Measurements from ENCODE around the gene MYRF.

DNA sequence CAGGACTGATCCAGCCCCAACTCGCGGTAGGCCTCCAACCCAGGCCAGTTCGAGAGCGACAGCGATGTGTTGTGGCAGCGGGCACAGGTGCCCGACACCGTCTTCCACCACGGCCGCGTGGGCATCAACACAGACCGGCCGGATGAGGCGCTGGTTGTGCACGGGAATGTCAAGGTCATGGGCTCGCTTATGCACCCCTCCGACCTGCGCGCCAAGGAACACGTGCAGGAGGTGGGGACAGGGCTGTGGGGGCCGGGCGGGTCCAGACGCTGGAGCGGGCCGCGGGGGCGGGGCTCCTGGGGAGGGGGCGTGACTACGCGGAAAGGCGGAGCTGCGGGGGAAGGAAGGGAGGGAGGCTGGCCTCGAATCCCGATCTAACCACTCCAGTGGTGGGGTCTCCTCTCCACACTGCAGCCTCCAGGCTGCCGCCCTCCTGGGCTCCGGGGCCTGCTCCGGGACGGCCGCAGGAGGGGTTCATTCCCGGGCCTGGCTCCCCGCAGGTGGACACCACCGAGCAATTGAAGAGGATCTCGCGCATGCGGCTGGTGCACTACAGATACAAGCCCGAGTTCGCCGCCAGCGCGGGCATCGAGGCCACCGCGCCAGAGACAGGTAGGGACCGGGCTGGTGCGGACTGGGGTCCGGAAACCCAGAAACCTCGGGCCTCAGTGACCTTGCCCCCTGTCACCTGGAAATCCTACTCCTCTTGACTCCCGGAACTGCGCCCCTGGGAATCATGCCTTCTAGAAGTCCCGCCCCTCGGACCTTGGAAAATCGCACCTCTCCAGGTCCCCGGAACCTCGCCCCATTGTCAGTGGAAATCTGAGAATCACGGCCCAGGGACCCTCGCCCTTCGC is 25.0 kb downstream of the MYRF start:
- TF ChIP-seq, protein P1, sequence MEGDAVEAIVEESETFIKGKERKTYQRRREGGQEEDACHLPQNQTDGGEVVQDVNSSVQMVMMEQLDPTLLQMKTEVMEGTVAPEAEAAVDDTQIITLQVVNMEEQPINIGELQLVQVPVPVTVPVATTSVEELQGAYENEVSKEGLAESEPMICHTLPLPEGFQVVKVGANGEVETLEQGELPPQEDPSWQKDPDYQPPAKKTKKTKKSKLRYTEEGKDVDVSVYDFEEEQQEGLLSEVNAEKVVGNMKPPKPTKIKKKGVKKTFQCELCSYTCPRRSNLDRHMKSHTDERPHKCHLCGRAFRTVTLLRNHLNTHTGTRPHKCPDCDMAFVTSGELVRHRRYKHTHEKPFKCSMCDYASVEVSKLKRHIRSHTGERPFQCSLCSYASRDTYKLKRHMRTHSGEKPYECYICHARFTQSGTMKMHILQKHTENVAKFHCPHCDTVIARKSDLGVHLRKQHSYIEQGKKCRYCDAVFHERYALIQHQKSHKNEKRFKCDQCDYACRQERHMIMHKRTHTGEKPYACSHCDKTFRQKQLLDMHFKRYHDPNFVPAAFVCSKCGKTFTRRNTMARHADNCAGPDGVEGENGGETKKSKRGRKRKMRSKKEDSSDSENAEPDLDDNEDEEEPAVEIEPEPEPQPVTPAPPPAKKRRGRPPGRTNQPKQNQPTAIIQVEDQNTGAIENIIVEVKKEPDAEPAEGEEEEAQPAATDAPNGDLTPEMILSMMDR (conservative IDR thresholded peaks at IDR 0.05) = no peak
- TF ChIP-seq EZH2 (IDR thresholded peaks at IDR 0.05; ENCODE audit: low read depth) = no peak

Data from PC-9 (cell line).